Heart left ventricle (tissue), 13 donors: ENCODE measurements around the gene PHETA2.

Experiments
- CTCF ChIP-seq, 12 donors: fragments of 200-600 bp; sonication (generic) in 4 of 12; IDR thresholded peaks; one replicate each; pipeline versions ENCODE4 v1.5.0 to v1.8.0; 2018 to 2022; ENCODE audit warnings: antibody characterized with exemption in 12 of 12, mild to moderate bottlenecking in 5 of 12
- POLR2A ChIP-seq, 2 donors: fragments of 450-650 bp; IDR thresholded peaks; one replicate each; pipeline ENCODE4 v1.6.1; 2017; ENCODE audit warnings: antibody characterized with exemption in 2 of 2, mild to moderate bottlenecking in 2 of 2, moderate library complexity in 2 of 2
- donor health status: ischemic (EF 13 %, LVEDD 7.1; RV severe dilation, severe dysfunction).
- donor health status: DM: no; HTN: yes; CAD: no.
- donor health status: DM: no; HTN: no; CAD: no.
- donor health status: ischemic (EF 25% LVEDD 6.9; RV normal size, moderate dysfunction).
- donor health status: ischemic (EF 25% LVEDD 5.7; RV mildly dilated, moderate dysfunction).
- donor health status: ischemic (EF 35%, LVEDD 5.7; RV mildly dilated, moderate dysfunction).
- donor health status: nonischemic (EF 11% LVEDD 7.7; RV severe dilation, severe dysfunction).
- donor health status: DM: yes; HTN: yes; CAD: no.
- donor health status: PGD.
- donor health status: ischemic (EF 29% LVEDD 5.4; RV normal size, mild dysfunction).
- donor health status: nonischemic (EF 23%, LVEDD 6.1; RV moderate dilation, normal function).

GRCh38 chr22:42114721-42115120 is 40.7 kb downstream of the PHETA2 start:
- peak in 8 of 12 donors; percentile 12 to 39 (median 20) for TF ChIP-seq CTCF (IDR thresholded peaks at IDR 0.05)
- no peak for TF ChIP-seq POLR2A (IDR thresholded peaks at IDR 0.05)
